GM12878 (cell line): ENCODE data around the gene DCAF6. TPM values are rescaled to one million over a fixed set of nuclear protein-coding genes. Genes with fewer than 3 reads are reported as not detected.

Source experiments
- ATAC-seq: fragments of 200-7000 bp; cut with Tn5 transposase; 3 replicates; pipeline ENCODE4 v1.9.1; 2020; ENCODE audit warnings: mild to moderate bottlenecking, moderate library complexity
- BruUV-seq: library from RNA; stranded (reverse); fragments of 400-500 nt; replicated peaks from 2 replicates; lab custom pipeline; 2021; lab: Mats Ljungman, UMichigan
- CTCF ChIA-PET: fragments of 300-600 bp; sonication (Branson Sonifier 250); formaldehyde crosslinking; extraction: SDS; loops from one replicate; lab custom pipeline; 2021; ENCODE audit warnings: inconsistent platforms; lab: Yijun Ruan, JAX
- POLR2A ChIA-PET: fragments of 350-600 bp; formaldehyde crosslinking; extraction: SDS; loops from one replicate; lab custom pipeline; 2021; ENCODE audit warnings: inconsistent platforms; lab: Charles Lee
- RAD21 ChIA-PET: fragments of 300-600 bp; sonication (Branson Sonifier 250); formaldehyde crosslinking; loops from one replicate; lab custom pipeline; 2023; ENCODE audit warnings: antibody characterized with exemption; ENCODE audit not compliant: unreplicated experiment; lab: Charles Lee
- SMC1A ChIA-PET: fragments of 300-600 bp; sonication (Branson Sonifier 250); formaldehyde crosslinking; loops from one replicate; lab custom pipeline; 2023; ENCODE audit not compliant: unreplicated experiment, uncharacterized antibody; lab: Charles Lee
- DNase-seq: peaks from one replicate; pipeline ENCODE4 v3.0.0-alpha.2; 2011; ENCODE audit warnings: low read depth, low spot score
- FAIRE-seq: peaks from 3 replicates; lab custom pipeline; 2011; peaks lifted over from hg19 to GRCh38; lab: Jason Lieb, UNC
- H2AFZ ChIP-seq: 2 replicates; pipeline ENCODE4 v1.6.0; 2011; ENCODE audit warnings: low read depth, low read length, control low read depth; ENCODE audit not compliant: control insufficient read depth
- H3K27ac ChIP-seq: 2 replicates; pipeline ENCODE4 v1.5.1; 2011; ENCODE audit warnings: control low read depth; ENCODE audit not compliant: control insufficient read depth, insufficient read depth
- H3K27me3 ChIP-seq, 2 experiments: replicated peaks in 1 of 2; 2 replicates each; pipeline versions ENCODE4 v1.6.0 to v1.6.1; 2011; ENCODE audit warnings: low read length in 1 of 2; ENCODE audit not compliant: control insufficient read depth in 2 of 2, insufficient read depth in 2 of 2
- H3K36me3 ChIP-seq, 2 experiments: 2 replicates each; pipeline ENCODE4 v1.5.1; 2011; ENCODE audit warnings: low read length in 1 of 2; ENCODE audit not compliant: control insufficient read depth in 2 of 2, insufficient read depth in 2 of 2
- H3K4me1 ChIP-seq: 2 replicates; pipeline ENCODE4 v1.6.1; 2011; ENCODE audit warnings: mild to moderate bottlenecking, low read length, moderate library complexity, mixed read lengths; ENCODE audit not compliant: control insufficient read depth, insufficient read depth
- H3K4me2 ChIP-seq: 2 replicates; pipeline ENCODE4 v1.6.0; 2011; ENCODE audit warnings: control low read depth; ENCODE audit not compliant: control insufficient read depth, insufficient read depth
- H3K4me3 ChIP-seq: fragments of 200-600 bp; sonication (generic); 2 replicates; pipeline ENCODE4 v1.5.1; 2016
- H3K79me2 ChIP-seq: 2 replicates; pipeline ENCODE4 v1.6.0; 2011; ENCODE audit warnings: low read length; ENCODE audit not compliant: control insufficient read depth, insufficient read depth
- H3K9ac ChIP-seq: 2 replicates; pipeline ENCODE4 v1.8.0; 2011; ENCODE audit warnings: low read length, control low read depth, mixed read lengths; ENCODE audit not compliant: control insufficient read depth, insufficient read depth
- H3K9me3 ChIP-seq: replicated peaks from 3 replicates; pipeline ENCODE4 v1.5.1; 2011; ENCODE audit warnings: mild to moderate bottlenecking, low read length; ENCODE audit not compliant: control insufficient read depth, insufficient read depth
- H4K20me1 ChIP-seq: 2 replicates; pipeline ENCODE4 v1.6.0; 2011; ENCODE audit not compliant: control insufficient read depth, insufficient read depth
- BMI1 ChIP-seq: fragments of 450-650 bp; IDR thresholded peaks from 2 replicates; pipeline ENCODE4 v1.6.1; 2016; ENCODE audit warnings: mild to moderate bottlenecking, moderate library complexity, borderline replicate concordance
- CEBPB ChIP-seq, 2 experiments: fragments of 150-350 bp in 1 of 2; IDR thresholded peaks; 2 replicates each; pipeline ENCODE4 v1.6.1; 2012 to 2014; ENCODE audit warnings: low read depth in 2 of 2, low read length in 2 of 2, borderline replicate concordance in 1 of 2, inconsistent platforms in 1 of 2
- FOXK2 ChIP-seq: fragments of 450-650 bp; IDR thresholded peaks from 2 replicates; pipeline ENCODE4 v1.6.1; 2017; ENCODE audit warnings: mild to moderate bottlenecking, moderate library complexity
- HCFC1 ChIP-seq: fragments of 150-350 bp; IDR thresholded peaks from 2 replicates; pipeline ENCODE4 v1.6.1; 2014; ENCODE audit warnings: low read length
- NR2C2 ChIP-seq: IDR thresholded peaks from 2 replicates; pipeline ENCODE4 v1.6.1; 2011; ENCODE audit warnings: borderline replicate concordance, low read depth; ENCODE audit not compliant: control insufficient read depth, insufficient read length
- SMARCA5 ChIP-seq: fragments of 450-650 bp; IDR thresholded peaks from 2 replicates; pipeline ENCODE4 v1.6.1; 2017; ENCODE audit warnings: mild to moderate bottlenecking
- WGBS: methylation state at CpG from one replicate; pipeline ENCODE4 v1.1.6; 2016; ENCODE audit warnings: low lambda C conversion rate; ENCODE audit not compliant: insufficient replicate concordance, insufficient coverage; ENCODE audit errors: missing lambda C conversion rate; 5-methylcytosine and 5-hydroxymethylcytosine counted together
- in situ Hi-C: fragments of 300-500 bp; cut with MboI; formaldehyde crosslinking; loops from 9 replicates; pipeline ENCODE4 v1.14.3; 2018; ENCODE audit warnings: mixed read lengths
- intact Hi-C: fragments of 100-400 bp; cut with micrococcal nuclease; formaldehyde crosslinking; loops from one replicate; pipeline ENCODE4 v1.14.2; 2022; ENCODE audit not compliant: unreplicated experiment
- polyA plus RNA-seq, 11 experiments: library from polyadenylated mRNA; depleted of rRNA in 4 of 11; unstranded in 6 of 11; stranded (reverse) in 5 of 11; fragments of >200 nt; fragmentation: Nextera tagmentation in 4 of 11; fragmentation: Illumina TruSeq in 1 of 11; extraction: Ambion mirVana in 4 of 11; extraction: Trizol in 1 of 11; gene quantifications; 1 replicate in 1 of 11; 2 replicates in 10 of 11; pipeline versions ENCODE4 v1.2.1 to v1.2.3, GENCODE V29; 2011 to 2016; ENCODE audit warnings: inconsistent platforms in 2 of 11, missing spikeins in 2 of 11, low read depth in 1 of 11
- total RNA-seq, 4 experiments: library from RNA; depleted of rRNA in 3 of 4; stranded (reverse); fragments of >200 nt in 3 of 4; fragmentation: Illumina TruSeq in 1 of 4; extraction: Trizol in 1 of 4; gene quantifications; 2 replicates each; pipeline versions ENCODE4 v1.2.1 to v1.2.3, GENCODE V29; 2013 to 2021
- TF ChIP-seq, protein P1 (sequence below): fragments of 450-650 bp; IDR thresholded peaks from 2 replicates; pipeline ENCODE4 v1.6.1; 2018; ENCODE audit warnings: borderline replicate concordance, mild to moderate bottlenecking; ENCODE audit not compliant: partially characterized antibody

The DCAF6 gene
- total and polyA plus RNA-seq, 10 of the 15 experiments (the other 5 are each of a cell fraction or from before 2014, with no cell fraction given), result 11.4 to 62.7 (median 33.0) TPM

DNA sequence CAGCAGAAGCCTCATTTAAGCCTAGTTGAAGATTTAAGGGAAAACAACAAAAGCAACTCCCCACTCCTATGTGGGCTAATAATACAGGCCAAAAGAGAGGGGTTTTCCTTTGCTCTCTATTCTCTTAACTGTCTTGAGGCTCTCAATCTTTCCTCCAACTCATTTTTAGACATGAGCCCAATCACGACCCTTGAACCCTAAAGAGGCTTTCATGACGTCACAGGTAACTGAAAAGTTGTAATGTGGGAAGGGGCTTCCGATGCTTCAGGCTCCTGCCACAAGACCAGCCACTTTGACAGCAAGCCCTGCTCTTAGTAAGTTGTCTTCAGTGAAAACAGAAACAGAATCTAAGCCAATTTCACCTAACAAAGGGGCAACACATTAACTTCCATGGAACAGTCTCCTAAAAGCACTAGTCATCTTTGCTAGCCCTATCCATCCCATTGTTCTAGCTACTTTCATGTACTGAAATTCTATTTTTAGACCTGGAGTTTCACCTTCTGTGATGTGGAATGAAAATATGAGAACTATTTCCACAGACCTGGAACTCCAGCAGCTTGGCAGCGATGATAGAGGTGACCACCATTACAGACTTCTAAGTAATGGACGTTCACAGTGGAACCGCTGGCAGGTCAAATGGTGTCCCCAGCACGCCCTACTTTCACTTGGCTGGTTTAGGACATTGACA, 164.0 kb downstream of the DCAF6 start:
- ChIA-PET SMC1A (no interaction called here), RAD21 (no interaction called here), CTCF (interaction anchor here (1.2 to 2.2 kb wide), 2 partner anchors 14 to 17 kb away, joined by 4 to 11 read pairs; no protein-coding TSS in a partner anchor), POLR2A (interaction anchor here (0.6 kb wide), 1 partner anchor 296 kb away, joined by 3 read pairs; no protein-coding TSS in a partner anchor)
- DNase-seq (no peak), ATAC-seq (no peak), FAIRE-seq (no peak)
- no peaks in the 10 kb centered on the region for H3K9me3 ChIP-seq
- no peaks in the 10 kb centered on the region for H3K4me1 ChIP-seq
- no peak overlapping the region for H3K4me2 ChIP-seq
- H3K27ac ChIP-seq, result no peak overlapping the region
- H2AFZ ChIP-seq, result no peak overlapping the region
- H3K79me2 ChIP-seq, result no peaks in the 10 kb centered on the region
- TF ChIP-seq HCFC1, result no peak
- TF ChIP-seq NR2C2, result no peak
- TF ChIP-seq CEBPB (IDR thresholded peaks at IDR 0.05; ENCODE audit: borderline replicate concordance in 1 of 2, low read depth in 2 of 2, low read length in 2 of 2), result no peak
- TF ChIP-seq, protein P1, sequence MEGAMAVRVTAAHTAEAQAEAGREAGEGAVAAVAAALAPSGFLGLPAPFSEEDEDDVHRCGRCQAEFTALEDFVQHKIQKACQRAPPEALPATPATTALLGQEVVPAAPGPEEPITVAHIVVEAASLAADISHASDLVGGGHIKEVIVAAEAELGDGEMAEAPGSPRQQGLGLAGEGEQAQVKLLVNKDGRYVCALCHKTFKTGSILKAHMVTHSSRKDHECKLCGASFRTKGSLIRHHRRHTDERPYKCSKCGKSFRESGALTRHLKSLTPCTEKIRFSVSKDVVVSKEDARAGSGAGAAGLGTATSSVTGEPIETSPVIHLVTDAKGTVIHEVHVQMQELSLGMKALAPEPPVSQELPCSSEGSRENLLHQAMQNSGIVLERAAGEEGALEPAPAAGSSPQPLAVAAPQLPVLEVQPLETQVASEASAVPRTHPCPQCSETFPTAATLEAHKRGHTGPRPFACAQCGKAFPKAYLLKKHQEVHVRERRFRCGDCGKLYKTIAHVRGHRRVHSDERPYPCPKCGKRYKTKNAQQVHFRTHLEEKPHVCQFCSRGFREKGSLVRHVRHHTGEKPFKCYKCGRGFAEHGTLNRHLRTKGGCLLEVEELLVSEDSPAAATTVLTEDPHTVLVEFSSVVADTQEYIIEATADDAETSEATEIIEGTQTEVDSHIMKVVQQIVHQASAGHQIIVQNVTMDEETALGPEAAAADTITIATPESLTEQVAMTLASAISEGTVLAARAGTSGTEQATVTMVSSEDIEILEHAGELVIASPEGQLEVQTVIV, result no peak
- TF ChIP-seq SMARCA5, result no peak
- TF ChIP-seq FOXK2, result no peak
- TF ChIP-seq BMI1, result no peak
- H3K27me3 ChIP-seq, result no peaks in the 10 kb centered on the region; a peak in 1 of 4 replicates
- WGBS, result 31% methylated on average over 7 of the region's 7 CpGs
- no TSS peak for BruUV-seq
- no peaks in the 10 kb centered on the region for H3K36me3 ChIP-seq
- in situ Hi-C loops, result no loop called here
- intact Hi-C loops, result no loop called here
- H4K20me1 ChIP-seq, result no peaks in the 10 kb centered on the region
- H3K4me3 ChIP-seq, result no peak overlapping the region
- H3K9ac ChIP-seq, result no peak overlapping the region
